CD1c-positive myeloid dendritic cell (primary cell): ENCODE data around the gene THBS1.

Source experiments
- DNase-seq: peaks from one replicate; pipeline ENCODE4 v3.0.0-alpha.2; 2016; ENCODE audit errors: extremely low spot score

THBS1 gene

GRCh38 chr15:39580485-39581241 lies at the start of gene THBS1:
THBS1 (plus strand) TSS chr15:39581079; CDS start chr15:39581858, 779 bp downstream.
- DNase-seq, result peak; percentile 60

GRCh38 chr15:39534996-39535395 lies 45.9 kb upstream of the THBS1 start:
- DNase-seq, result no peak

DNA sequence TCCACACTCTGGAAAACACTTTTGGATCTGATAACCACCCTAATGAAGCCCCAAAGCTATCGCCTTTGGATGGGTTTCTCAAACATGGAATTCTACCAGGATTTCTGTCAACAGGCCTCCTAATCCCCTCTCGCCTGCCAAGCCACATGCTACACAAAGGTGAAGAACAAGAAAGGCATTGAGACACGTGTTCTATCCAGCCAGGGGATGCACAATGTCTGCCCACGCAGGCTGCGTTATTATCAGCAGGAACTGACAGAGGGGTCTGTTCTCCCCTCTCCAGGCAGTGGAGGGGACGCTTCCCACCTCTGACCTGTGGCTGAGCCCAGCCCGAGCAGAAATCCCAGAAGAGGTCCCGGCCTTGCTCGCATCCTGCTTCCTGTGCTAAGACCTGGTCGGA lies 45.4 kb upstream of the THBS1 start:
- no peak for DNase-seq

DNA sequence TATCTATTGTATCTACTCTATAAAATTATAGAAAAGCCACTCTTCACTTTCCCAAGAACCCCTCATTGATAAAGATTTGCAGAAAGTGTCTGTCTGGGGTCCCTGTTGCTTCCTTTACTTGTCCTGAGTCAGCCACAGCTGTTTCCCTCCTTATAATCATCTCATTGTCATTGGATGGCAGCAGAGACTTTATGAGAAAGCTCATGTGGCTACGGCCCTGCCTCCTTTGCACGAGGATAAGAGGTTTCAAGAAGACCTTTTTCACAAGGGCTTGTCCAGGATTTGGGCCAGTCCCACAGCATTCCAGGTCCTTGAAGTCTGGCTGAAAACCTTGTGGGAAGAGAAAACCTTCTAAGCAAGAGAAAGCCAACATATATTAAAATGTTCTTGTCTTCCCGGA lies 41.9 kb upstream of the THBS1 start:
- DNase-seq, result no peak

- DNase-seq, result no peak
Observed at GRCh38 chr15:39539466-39539865, 41.4 kb upstream of the THBS1 start.

GRCh38 chr15:39539973-39540558 lies 40.8 kb upstream of the THBS1 start:
- no peak for DNase-seq

GRCh38 chr15:39542385-39543065 lies 38.4 kb upstream of the THBS1 start:
- DNase-seq, result no peak

- no peak for DNase-seq
Observed at GRCh38 chr15:39543651-39544050, 37.2 kb upstream of the THBS1 start.

DNA sequence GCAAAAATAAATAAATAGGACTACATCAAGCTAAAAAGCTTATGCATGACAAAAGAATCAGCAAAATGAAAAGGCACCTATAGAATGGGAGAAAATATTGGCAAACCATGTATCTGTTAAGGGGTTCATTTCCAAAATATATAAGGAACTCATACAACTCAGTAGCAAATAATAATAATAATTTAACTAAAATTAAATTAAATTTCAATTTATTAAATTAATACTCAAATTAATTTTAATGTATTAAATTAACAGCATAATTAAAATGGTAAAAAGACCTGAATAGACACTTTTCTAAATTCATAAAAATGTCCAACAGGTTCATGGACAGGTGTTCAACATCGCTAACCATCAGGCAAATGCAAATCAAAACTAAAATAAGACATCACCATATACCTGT lies 34.0 kb upstream of the THBS1 start:
- DNase-seq, result no peak

DNA sequence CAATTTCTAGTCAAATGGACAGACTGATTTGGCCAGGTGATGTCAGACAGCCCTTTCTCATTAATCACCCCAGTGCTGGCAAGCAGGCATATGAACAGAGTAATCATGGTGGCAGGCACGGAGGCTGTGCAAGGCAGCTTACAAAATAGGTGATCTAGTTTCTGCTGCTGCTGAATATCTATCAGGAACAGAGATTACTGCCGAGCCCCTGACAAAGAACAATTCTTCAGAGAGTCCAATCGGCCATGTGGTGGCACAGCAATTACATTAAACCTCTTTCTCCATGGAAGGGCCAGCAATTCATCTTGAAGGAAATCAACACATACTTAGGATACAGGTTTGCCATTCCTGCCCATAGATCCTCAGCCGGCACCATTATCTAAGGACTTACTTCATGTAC lies 32.3 kb upstream of the THBS1 start:
- DNase-seq, result no peak

DNA sequence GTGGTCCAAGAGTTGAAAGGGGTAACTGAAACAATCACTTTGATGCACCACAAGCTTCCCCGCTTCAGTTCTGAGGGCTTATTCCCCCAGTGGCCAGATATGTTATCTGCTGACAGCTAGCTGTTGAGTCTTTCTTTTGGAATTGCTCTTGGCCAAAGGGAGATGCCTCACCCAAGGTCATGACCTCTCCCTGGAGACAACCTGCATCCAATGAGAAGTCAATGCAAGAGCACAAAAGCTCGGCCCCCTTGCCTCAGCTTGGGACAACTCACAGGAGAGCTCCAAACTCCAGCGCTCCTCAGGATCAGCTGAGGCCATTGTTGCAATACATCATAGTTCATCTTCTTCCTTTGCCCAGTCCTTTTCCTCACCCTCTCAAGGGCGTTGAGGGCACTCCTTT lies 31.0 kb upstream of the THBS1 start:
- no peak for DNase-seq

DNA sequence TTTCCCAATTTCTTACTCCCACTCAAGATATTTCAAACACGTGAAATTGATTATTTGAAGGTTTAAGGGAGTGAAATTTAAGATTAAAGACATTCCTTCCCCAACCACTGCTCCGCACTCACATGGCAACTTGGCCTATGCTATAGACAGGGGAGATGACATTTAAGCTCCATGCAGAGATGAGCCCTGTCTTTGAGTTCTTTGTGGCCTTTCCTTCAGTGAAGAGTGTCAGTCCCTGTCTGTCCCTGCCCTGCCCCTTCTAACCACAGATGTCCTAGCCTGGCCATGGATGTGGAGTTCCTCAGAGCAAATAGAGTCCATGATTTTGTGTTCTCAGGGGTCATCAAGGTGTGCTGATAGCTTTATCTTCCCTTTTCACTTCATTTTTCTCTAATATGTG lies 29.4 kb upstream of the THBS1 start:
- no peak for DNase-seq

GRCh38 chr15:39552556-39552955 lies 28.3 kb upstream of the THBS1 start:
- DNase-seq, result no peak

- DNase-seq, result no peak
Observed at GRCh38 chr15:39553947-39554693, 26.8 kb upstream of the THBS1 start.

DNA sequence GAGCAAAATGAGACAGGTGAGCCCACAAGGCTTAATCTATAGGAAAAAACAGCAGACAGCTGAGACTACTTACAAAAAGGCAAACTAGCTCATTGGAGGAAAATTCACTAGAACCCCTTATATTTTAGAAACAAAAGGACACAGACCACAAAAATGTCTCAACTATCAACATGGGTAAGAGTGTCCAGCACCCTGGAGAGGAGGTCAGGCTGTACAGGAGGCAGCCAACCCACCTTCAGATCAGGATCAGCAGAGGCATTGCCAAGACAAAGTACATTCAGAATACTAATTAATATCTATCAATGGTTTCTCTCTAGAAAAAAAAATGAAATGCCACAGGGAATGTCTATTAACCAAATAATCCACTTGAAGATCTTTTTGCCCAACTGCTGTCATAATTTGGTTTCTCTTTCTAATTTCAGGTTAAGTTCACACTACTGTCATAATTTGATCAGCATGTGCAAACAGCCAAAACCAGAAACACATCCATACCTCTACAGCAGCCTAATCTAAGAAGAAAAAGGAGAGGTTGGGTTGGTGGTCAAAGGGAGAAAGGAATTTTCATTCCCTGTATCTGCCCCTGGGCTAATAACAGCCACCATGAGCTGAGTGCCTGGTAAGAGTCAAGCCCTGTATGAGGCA lies 26.0 kb upstream of the THBS1 start:
- DNase-seq, result no peak

DNA sequence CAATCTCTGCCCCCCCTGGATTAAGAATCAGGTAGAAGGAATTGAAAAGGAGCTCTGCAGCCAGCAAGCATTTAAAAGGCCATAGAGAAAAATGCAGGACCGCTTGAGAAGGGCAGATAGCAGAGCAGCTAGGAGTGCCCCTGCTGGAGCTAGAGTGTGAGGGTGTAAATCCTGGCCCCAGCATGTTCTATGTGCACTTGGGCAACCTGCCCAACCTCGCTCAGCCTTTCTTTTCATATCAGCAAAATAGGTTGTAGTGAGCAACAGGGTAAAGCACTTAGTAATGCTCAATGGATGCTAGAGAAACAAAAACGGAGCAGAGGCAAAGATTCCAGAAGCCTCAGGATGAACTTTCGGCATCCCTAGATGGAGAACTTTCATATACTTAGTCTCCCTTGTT lies 25.0 kb upstream of the THBS1 start:
- DNase-seq, result no peak

DNA sequence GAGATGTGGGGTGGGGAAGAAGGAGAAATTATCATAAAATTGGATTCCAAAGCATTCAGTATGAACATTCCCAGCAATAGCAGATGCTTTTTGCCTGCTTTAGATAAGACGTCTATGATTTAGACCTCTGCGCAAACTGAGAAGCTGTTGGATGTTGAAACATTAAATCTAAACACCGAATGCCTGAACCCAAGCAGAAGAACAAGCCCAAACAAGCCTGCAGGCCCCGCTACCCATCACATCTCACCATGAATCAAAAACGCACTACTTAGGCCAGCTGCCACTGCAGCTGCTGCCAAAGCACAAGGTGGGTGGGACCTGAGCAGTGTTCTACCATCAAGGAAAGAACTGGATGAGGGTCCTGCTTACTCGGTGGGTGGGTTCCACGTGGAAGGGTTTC lies 24.4 kb upstream of the THBS1 start:
- no peak for DNase-seq

- DNase-seq, result no peak
Observed at GRCh38 chr15:39558421-39558820, 22.5 kb upstream of the THBS1 start.

DNA sequence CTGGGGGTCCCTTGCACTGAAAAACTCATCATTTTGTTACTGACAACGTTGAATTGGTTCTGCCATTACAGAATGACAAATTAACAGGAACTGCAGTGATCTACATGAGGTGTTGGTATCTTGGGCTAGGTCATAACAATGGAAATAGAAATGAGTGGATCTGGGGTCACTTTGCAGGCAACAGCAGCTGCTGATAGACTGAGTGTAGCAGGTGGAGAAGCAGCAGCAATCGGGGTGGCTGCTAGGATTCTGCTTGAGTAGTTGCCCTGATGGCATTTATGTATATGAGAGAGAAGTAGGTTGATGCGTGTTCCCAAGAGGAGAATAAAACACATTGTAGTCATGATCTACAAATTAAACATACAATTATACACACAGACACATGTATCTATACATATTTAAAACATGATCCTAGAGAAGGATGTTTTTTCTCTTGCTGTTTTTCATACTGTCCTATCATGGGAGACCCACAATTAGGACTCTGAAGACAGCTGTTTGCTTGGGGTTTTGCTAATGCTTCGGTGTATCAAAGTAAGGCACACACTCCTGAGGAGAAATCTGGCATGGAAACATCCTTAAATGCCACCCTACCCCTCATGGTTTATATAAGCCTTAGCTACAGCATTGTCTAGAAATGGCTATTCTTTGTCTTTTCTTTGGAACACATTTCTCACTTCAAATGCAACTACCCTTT lies 15.8 kb upstream of the THBS1 start:
- DNase-seq, result no peak

DNA sequence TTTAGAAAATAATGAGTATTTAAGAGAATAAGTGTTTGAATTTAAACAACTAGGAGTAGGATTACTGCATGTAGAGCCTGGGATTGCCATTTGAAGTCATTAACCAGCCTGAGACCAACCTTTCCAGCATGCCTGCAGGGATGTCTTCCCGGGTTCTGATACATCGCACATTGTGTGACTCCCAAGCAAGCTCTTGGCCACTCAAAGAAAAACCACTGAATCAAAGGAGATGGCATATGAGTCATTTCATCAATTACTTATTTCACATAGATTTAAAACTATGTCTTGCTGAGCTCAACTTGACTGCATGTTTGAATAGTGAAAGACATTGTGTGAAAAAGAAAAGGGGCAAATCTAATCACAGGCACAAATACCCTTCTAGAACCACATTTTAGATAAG lies 15.0 kb upstream of the THBS1 start:
- DNase-seq, result no peak

- no peak for DNase-seq
Observed at GRCh38 chr15:39573287-39573686, 7.6 kb upstream of the THBS1 start.
